Endodermal cell (in vitro differentiated cells): Measurements from ENCODE around the gene S100A5. TPM values are rescaled to one million over a fixed set of nuclear protein-coding genes. Genes with fewer than 3 reads are reported as not detected.
"Not testable (repeated sequence)": the region's sequence is repeated elsewhere in the genome, so short reads cannot be mapped to it uniquely, and the experiment has no call there.

Source experiments
- DNase-seq: peaks from one replicate; pipeline ENCODE4 v3.0.0-alpha.2; 2017
- H3K27ac ChIP-seq: 2 replicates; pipeline ENCODE4 v1.5.1; 2013; ENCODE audit warnings: mild to moderate bottlenecking, low read depth, low read length, moderate library complexity
- H3K27me3 ChIP-seq: 2 replicates; pipeline ENCODE4 v1.6.1; 2013; ENCODE audit warnings: mild to moderate bottlenecking, low read length, moderate library complexity; ENCODE audit not compliant: insufficient read depth, control insufficient read depth, poor library complexity, severe bottlenecking
- H3K36me3 ChIP-seq: 2 replicates; pipeline ENCODE4 v1.7.0; 2013; ENCODE audit warnings: mild to moderate bottlenecking, low read length, moderate library complexity; ENCODE audit not compliant: control insufficient read depth, insufficient read depth
- H3K4me1 ChIP-seq: one replicate; pipeline ENCODE4 v1.7.0; 2013; ENCODE audit warnings: low read length; ENCODE audit not compliant: control insufficient read depth, insufficient read depth
- H3K4me3 ChIP-seq: 2 replicates; pipeline ENCODE4 v1.5.1; 2013; ENCODE audit warnings: mild to moderate bottlenecking, low read length, moderate library complexity
- H3K9ac ChIP-seq: 2 replicates; pipeline ENCODE4 v1.6.1; 2013; ENCODE audit warnings: mild to moderate bottlenecking, low read length, moderate library complexity; ENCODE audit not compliant: poor library complexity, severe bottlenecking; ENCODE audit errors: extremely low read depth
- H3K9me3 ChIP-seq: 2 replicates; pipeline ENCODE4 v1.6.1; 2013; ENCODE audit warnings: mild to moderate bottlenecking, low read length, moderate library complexity; ENCODE audit not compliant: control insufficient read depth
- H3K27ac Mint-ChIP-seq: 2 replicates; pipeline ENCODE4 v1.8.0; 2020; ENCODE audit warnings: mixed read lengths
- H3K27me3 Mint-ChIP-seq: 2 replicates; pipeline ENCODE4 v1.8.0; 2021; ENCODE audit warnings: mild to moderate bottlenecking, mixed read lengths; ENCODE audit not compliant: insufficient read depth
- H3K36me3 Mint-ChIP-seq: 2 replicates; pipeline ENCODE4 v1.8.0; 2020; ENCODE audit warnings: low read depth, mixed read lengths
- H3K4me1 Mint-ChIP-seq: 2 replicates; pipeline ENCODE4 v1.8.0; 2020; ENCODE audit warnings: mixed read lengths
- H3K4me3 Mint-ChIP-seq: 2 replicates; pipeline ENCODE4 v1.8.0; 2020; ENCODE audit warnings: mild to moderate bottlenecking, moderate library complexity, mixed read lengths
- H3K9me3 Mint-ChIP-seq: 2 replicates; pipeline ENCODE4 v1.8.0; 2020; ENCODE audit warnings: mild to moderate bottlenecking, mixed read lengths
- CTCF ChIP-seq: fragments of 200-600 bp; sonication (generic); conservative IDR thresholded peaks from 2 replicates; pipeline ENCODE4 v1.5.0; 2021; ENCODE audit warnings: antibody characterized with exemption, mild to moderate bottlenecking
- WGBS, 2 experiments: methylation state at CpG; one replicate each; pipeline versions ENCODE4 v1.1.5 to v1.1.7; 2013; ENCODE audit warnings: missing lambda C conversion rate in 2 of 2, mixed read lengths in 1 of 2; ENCODE audit not compliant: insufficient coverage in 1 of 2, insufficient read length in 1 of 2; 5-methylcytosine and 5-hydroxymethylcytosine counted together
- total RNA-seq, 2 donors: library from RNA; stranded (reverse); fragmentation: NEBNext Ultra II Directional in 1 of 2; extraction: Animal tissue kit (Norgen Biotek cat#: 25700) in 1 of 2; gene quantifications; 2 replicates in 1 of 2; 3 replicates in 1 of 2; pipeline ENCODE4 v1.2.1, GENCODE V29; 2021

The S100A5 gene
- total RNA-seq, 2 donors from 2014 or later = not detected

- WGBS, 2 experiments = 68 to 100% methylated on average over 2 of the region's 2 CpGs
- H3K27me3 ChIP-seq = no peaks in the 10 kb centered on the region
- H3K4me1 Mint-ChIP-seq = peaks cover 37% of the 10 kb centered on the region
- H3K36me3 ChIP-seq = no peaks in the 10 kb centered on the region
- H3K4me3 ChIP-seq = no peak overlapping the region
- no peak overlapping the region for H3K9ac ChIP-seq
- no peak for DNase-seq
- H3K27me3 Mint-ChIP-seq = no peaks in the 10 kb centered on the region
- H3K4me1 ChIP-seq = peaks cover 11% of the 10 kb centered on the region
- no peaks in the 10 kb centered on the region for H3K9me3 ChIP-seq
- no peak for TF ChIP-seq CTCF
- H3K27ac ChIP-seq = no peak overlapping the region
- peaks cover 3% of the 10 kb centered on the region for H3K9me3 Mint-ChIP-seq
- H3K36me3 Mint-ChIP-seq = no peaks in the 10 kb centered on the region
- H3K4me3 Mint-ChIP-seq = no peak overlapping the region
- H3K27ac Mint-ChIP-seq = peak overlapping the region; percentile 33
Observed at GRCh38 chr1:153583976-153584375, 43.2 kb upstream of the S100A5 start.

- H3K4me3 Mint-ChIP-seq, H3K9ac ChIP-seq, H3K9me3 Mint-ChIP-seq, H3K27me3 ChIP-seq, H3K27ac Mint-ChIP-seq, H3K27me3 Mint-ChIP-seq, H3K27ac ChIP-seq, H3K4me3 ChIP-seq, H3K36me3 Mint-ChIP-seq, H3K36me3 ChIP-seq, DNase-seq, H3K9me3 ChIP-seq: not testable (repeated sequence)
- H3K4me1 Mint-ChIP-seq = peaks cover 42% of the 10 kb centered on the region
- peaks cover 14% of the 10 kb centered on the region for H3K4me1 ChIP-seq
- 12% methylated on average over 1 of the region's 3 CpGs; no CpG with 5 or more reads in 1 of the 2 experiments for WGBS, 2 experiments
Observed at GRCh38 chr1:153583514-153583913, 42.8 kb upstream of the S100A5 start.

- not testable (repeated sequence) for H3K36me3 Mint-ChIP-seq, H3K4me3 Mint-ChIP-seq, H3K27me3 Mint-ChIP-seq, H3K27ac ChIP-seq, H3K27ac Mint-ChIP-seq, DNase-seq, H3K36me3 ChIP-seq, H3K4me3 ChIP-seq, H3K9me3 Mint-ChIP-seq, H3K9ac ChIP-seq, H3K9me3 ChIP-seq, H3K27me3 ChIP-seq
- H3K4me1 Mint-ChIP-seq = peaks cover 46% of the 10 kb centered on the region
- H3K4me1 ChIP-seq = peaks cover 16% of the 10 kb centered on the region
- WGBS, 2 experiments = 80 to 93% methylated on average over 1 to 34 of the region's 34 CpGs
Observed at GRCh38 chr1:153582836-153583235, 42.1 kb upstream of the S100A5 start.

- H3K9ac ChIP-seq = peak overlapping the region; percentile 77
- H3K27ac ChIP-seq = peak overlapping the region; percentile 67
- H3K4me3 Mint-ChIP-seq = no peak overlapping the region
- peak overlapping the region; percentile 95 for H3K27ac Mint-ChIP-seq
- peaks cover 20% of the 10 kb centered on the region for H3K9me3 Mint-ChIP-seq
- TF ChIP-seq CTCF = no peak
- H3K36me3 ChIP-seq = no peaks in the 10 kb centered on the region
- H3K4me1 ChIP-seq = peaks cover 14% of the 10 kb centered on the region
- WGBS, 2 experiments = 52 to 68% methylated on average over 3 of the region's 3 CpGs
- H3K27me3 Mint-ChIP-seq = no peaks in the 10 kb centered on the region
- H3K9me3 ChIP-seq = peaks cover 5% of the 10 kb centered on the region
- H3K4me1 Mint-ChIP-seq = peaks cover 29% of the 10 kb centered on the region
- H3K27me3 ChIP-seq = no peaks in the 10 kb centered on the region
- peak; percentile 69 for DNase-seq
- no peak overlapping the region for H3K4me3 ChIP-seq
- H3K36me3 Mint-ChIP-seq = peaks cover 3% of the 10 kb centered on the region
Observed at GRCh38 chr1:153578936-153579335, 38.2 kb upstream of the S100A5 start.
